Kidney capillary endothelial cell (primary cell): ENCODE results near the gene AVEN.

Experiments used
- DNase-seq: peaks from one replicate; pipeline ENCODE4 v3.0.0-alpha.2; 2018; ENCODE audit warnings: low spot score

The AVEN gene

GRCh38 chr15:33913459-33913858, 125.5 kb downstream of the AVEN start:
- DNase-seq: no peak

GRCh38 chr15:33912326-33912725, 126.7 kb downstream of the AVEN start:
- DNase-seq: no peak

- DNase-seq: peak; percentile 10
Observed at GRCh38 chr15:33910741-33911140, 128.3 kb downstream of the AVEN start.

GRCh38 chr15:33908406-33908805, 130.6 kb downstream of the AVEN start:
- DNase-seq: peak; percentile 53

GRCh38 chr15:33907326-33907725, 131.7 kb downstream of the AVEN start:
- DNase-seq: peak; percentile 46

- DNase-seq: no peak
Observed at GRCh38 chr15:33903661-33904060, 135.3 kb downstream of the AVEN start.

GRCh38 chr15:33902043-33902442, 137.0 kb downstream of the AVEN start:
- DNase-seq: no peak

GRCh38 chr15:33894193-33894592, 144.8 kb downstream of the AVEN start:
- no peak for DNase-seq

GRCh38 chr15:33888176-33888575, 150.8 kb downstream of the AVEN start:
- no peak for DNase-seq

GRCh38 chr15:33882921-33883320, 156.1 kb downstream of the AVEN start:
- no peak for DNase-seq

- no peak for DNase-seq
Observed at GRCh38 chr15:33874156-33874555, 164.8 kb downstream of the AVEN start.

GRCh38 chr15:33872416-33873106, 166.4 kb downstream of the AVEN start:
- DNase-seq: no peak

- no peak for DNase-seq
Observed at GRCh38 chr15:33871980-33872379, 167.0 kb downstream of the AVEN start.

GRCh38 chr15:33866101-33866737, 172.8 kb downstream of the AVEN start:
- no peak for DNase-seq

- DNase-seq: no peak
Observed at GRCh38 chr15:33865416-33865815, 173.6 kb downstream of the AVEN start.

GRCh38 chr15:33864360-33865075, 174.5 kb downstream of the AVEN start:
- DNase-seq: no peak

GRCh38 chr15:33860754-33861153, 178.2 kb downstream of the AVEN start:
- peak; percentile 38 for DNase-seq

GRCh38 chr15:33859992-33860545, 178.9 kb downstream of the AVEN start:
- DNase-seq: no peak

GRCh38 chr15:33858836-33859235, 180.2 kb downstream of the AVEN start:
- no peak for DNase-seq

- DNase-seq: no peak
Observed at GRCh38 chr15:33857726-33858125, 181.3 kb downstream of the AVEN start.

GRCh38 chr15:33852570-33852969, 186.4 kb downstream of the AVEN start:
- DNase-seq: peak; percentile 2

- DNase-seq: no peak
Observed at GRCh38 chr15:33852094-33852493, 186.9 kb downstream of the AVEN start.

- no peak for DNase-seq
Observed at GRCh38 chr15:33851079-33851478, 187.9 kb downstream of the AVEN start.
